T follicular helper cell (primary cell): ENCODE data around the gene SLC5A7.

ENCODE experiments used
- DNase-seq: peaks from one replicate; pipeline ENCODE4 v3.0.0-alpha.2; 2020; ENCODE audit warnings: low read depth
- total RNA-seq, 2 experiments: gene quantifications; one replicate each; lab custom pipeline; 2026; lab: John Stamatoyannopoulos, UW

Gene SLC5A7
- total RNA-seq, result 0 reads per million in 2 experiments

DNA sequence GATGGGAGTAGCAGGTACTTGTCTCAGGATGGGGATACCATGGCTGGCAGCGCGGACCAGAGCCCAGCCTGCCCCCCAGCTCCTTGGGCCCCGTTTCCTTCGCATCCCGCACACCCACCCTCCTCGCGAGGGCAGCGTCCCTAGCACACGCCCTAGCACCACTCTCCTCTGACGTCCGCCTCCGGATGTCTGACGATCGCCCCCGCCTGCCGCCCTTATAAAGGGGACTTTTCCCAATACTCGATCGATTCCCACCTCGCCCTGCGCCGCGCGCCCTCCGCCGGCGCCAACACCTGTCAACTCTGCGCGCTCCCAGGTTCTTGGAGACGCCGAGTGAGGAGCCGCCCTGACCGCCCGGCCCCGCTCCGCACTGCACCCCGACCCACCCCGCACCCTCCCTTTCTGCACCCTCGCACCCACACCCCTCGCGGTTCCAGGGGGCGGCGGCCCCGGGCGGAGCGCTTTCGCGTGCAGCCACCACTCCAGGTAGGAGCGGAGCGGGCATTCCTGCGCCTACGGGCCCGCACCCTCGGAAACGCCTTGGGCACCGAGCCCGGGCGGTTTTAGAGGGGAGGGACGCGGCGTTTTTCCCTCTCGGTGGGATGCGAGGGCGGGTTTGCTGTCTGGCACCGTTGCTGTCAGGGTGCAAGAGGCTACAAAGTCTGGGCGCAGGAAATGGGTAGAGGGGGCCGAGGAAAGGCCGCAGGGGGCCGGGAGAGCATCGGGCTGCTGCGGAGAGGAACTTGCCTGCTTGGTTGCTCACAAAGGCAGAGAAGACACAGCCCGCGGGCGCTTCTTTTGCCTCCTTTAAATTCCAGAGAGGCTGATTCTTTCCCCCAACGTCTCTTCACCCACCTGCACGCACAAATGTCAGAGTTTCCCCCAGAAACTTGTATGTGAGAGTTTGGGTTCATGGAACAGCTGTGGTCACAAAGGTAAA is at the start of gene SLC5A7:
Gene SLC5A7, plus strand, starts transcription at position 247 of the 940 bp plus-strand sequence. CDS start 1,632 bp downstream, outside the sequence.
- no peak for DNase-seq

DNA sequence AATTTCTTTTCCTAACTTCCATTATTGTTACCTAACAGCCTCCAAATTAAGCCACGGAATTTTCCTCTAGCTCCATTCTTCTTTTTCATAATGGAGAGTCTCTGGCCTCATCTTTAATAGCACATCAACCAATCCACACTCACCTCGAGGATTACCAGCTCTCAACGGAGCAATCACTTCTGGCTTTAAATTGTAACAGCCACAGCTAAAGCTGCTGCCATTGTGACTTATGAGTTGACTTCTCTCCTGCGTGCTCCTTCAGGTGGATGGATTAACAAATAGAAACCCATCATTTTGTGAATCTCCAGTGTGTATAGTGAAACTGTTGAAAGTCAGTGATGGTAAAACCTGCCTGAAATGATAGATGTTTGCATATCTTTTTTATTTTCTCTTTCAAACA is 24.9 kb upstream of the SLC5A7 start:
- no peak for DNase-seq

DNA sequence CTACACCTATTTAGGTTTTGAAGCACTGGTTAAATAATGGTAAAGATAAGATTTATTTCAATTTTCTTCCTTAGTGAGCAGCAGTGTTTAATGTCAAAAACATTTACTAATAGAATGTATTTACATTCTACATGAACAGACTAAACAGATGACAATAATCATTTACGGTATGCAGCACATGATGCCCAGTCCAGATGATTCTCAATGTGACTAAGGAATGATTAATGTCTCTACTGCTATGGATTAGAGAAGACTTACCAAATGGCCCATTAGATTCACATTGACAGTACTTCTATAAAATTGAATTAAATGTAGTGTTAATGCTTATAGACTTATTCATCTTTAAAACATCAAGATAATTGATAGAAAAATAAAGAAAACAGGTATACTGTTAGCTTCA is 22.1 kb upstream of the SLC5A7 start:
- DNase-seq, result no peak

DNA sequence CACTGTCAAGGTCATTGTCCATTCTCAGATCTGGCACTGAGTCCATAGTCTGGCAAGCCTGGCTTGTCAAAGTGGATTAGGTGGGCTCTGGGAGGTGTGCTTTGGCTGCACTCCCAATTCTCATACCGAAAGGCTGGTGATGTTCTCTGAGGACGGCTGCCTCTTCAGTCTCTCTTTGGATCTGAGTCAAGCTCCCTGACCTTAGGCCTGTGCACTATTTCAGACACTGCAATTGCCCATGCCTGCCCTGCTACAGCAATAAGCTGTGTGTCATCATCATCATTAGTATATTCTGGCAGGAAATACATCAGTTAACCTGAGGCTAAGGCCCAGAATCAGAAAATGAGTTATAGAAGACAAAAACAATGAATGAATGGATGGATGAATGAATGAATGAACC is 1.6 kb upstream of the SLC5A7 start:
- no peak for DNase-seq

DNA sequence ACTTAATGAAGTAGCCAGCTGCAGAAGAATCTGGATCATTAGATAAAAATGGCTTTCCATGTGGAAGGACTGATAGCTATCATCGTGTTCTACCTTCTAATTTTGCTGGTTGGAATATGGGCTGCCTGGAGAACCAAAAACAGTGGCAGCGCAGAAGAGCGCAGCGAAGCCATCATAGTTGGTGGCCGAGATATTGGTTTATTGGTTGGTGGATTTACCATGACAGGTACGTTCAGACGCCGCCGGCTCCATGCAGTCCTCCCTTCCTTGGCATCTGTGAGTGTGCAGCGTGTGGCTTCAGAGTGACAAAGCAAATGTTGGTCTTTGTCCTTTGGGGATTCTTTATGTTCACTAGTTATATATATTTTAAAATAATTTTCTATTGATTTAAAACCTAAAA is 1.8 kb downstream of the SLC5A7 start:
- DNase-seq, result no peak

DNA sequence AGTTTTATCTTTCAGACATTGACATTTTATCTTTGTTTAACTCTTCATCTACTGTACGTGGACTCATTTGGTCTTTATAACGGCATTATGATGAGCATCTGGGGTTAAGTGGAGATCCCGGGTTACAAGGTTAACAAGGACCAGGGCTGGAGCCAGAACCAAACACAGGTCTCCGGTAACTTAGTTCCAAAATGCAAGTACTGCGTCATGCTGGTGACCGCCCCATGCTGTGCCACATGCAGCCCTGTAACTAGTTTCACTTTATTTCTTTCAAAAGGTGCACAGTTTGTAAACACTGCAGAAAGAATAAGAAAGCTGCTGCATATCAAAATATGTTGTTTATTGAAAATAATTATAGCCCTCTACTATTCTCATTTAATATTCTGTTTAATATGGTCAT is 3.1 kb downstream of the SLC5A7 start:
- DNase-seq, result no peak

DNA sequence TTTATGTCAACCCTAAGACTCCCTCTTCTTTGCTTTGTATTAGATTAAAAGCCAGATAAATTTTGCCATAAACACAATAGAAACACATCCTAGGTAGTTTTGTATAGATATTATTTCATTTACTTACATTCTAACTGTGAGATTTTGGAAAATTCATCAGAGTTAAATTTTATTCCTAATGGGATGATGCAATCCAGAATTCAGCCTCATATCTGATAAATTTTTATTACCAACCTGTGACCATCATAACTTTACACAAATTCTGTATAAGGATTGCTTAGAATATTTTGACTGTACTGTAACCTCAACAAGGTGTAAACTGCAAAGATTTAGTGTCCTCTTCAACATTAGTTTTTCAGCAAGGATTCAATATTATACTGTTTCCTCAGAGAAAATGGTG is 4.4 kb downstream of the SLC5A7 start:
- no peak for DNase-seq

DNA sequence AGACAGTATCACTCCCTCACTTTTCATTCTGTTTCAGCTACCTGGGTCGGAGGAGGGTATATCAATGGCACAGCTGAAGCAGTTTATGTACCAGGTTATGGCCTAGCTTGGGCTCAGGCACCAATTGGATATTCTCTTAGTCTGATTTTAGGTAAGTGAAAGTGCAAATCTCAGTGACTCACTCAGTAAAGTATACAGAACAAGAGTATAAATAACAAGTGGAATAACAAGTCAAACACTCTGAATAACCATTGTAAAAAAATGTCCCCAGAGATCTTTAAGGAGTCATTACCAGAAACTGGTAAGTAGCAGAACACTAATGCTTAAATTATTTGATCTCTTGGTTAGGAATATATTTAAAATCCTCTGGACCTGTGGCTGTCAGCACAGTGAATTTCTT is 5.7 kb downstream of the SLC5A7 start:
- no peak for DNase-seq

DNA sequence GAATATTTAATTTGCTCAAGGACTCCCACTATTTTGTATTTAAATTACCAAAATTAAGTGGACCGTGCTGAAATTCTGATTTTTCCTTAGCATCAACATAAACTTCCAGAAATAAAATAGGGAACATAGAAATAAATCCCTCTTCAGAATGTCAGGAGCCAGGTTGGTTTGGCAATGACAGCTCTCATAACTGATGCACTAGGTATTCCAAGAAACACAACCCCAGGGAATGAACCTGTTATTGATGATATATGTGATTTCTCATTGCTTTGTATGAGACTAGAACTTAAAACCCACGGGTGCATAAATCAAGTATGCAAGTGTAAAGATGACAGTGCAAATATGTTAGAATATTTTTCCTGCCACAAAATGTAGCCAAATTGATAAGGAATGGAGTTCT is 12.8 kb downstream of the SLC5A7 start:
- no peak for DNase-seq

DNA sequence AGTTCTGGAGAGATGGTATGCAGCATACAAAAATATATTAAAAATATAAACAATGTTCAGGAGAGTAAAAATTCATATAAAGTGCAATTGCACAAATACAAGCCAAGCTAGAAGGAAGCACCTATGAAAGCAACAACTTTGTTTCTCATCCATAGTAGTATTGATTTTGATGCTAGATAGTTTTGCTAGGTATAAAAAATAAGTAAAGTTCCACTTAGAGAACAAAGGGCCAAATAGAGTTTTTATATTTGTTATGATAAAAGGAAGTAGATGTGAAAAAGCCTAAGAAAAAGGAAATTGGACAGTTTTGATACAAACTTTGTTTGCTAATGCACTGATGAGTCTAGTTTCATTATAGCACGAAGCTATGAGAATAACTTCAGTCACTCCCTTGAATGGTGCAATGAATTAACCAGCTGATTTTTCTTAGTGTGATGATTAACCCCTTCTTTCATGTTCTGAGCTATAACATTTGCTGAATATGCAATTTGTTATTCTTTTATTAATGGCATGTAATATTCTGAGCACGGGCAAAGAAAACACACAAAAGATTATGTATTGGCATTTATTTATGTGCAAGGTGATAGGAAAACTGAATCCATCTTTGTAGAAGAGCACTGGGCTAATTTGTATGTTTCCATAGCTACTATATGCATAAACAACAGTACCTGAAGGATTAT is 24.7 kb downstream of the SLC5A7 start:
- no peak for DNase-seq

DNA sequence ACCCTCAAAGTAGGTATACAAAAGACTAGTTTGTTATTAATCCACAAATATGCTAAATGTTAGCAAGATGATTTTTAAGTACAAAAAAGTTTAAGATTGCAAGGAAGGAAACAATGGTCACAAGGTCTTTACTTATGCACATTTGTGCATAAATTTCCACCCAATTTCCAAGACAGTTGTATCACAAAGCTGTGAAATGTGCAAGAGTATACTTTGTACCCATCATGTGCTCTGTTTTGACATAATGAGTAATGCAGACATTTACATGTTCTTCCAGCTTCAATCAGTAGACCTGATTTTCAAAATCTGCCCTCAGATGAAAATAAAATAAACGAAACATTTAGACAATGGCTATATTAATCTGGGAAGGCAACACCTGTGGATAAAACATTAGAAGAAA is 27.0 kb downstream of the SLC5A7 start:
- DNase-seq, result no peak

DNA sequence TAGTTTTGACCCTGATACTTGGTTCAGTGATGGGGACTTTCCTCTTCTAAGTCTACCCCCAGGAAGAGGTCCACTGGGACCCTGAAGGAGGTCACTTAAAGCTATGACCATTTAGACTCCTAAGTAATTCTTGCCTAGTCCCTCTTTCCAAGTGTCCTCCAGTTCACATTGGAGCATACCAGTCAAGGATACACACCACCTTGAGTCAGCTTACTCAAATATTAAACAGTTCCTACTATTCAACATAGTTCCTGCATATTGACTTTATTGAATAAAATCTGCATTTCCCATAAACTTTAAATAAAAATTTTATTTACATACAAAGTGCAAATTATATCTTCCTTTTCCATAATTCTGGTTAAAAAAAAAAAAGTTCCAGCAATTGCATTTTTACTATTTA is 36.3 kb downstream of the SLC5A7 start:
- no peak for DNase-seq

DNA sequence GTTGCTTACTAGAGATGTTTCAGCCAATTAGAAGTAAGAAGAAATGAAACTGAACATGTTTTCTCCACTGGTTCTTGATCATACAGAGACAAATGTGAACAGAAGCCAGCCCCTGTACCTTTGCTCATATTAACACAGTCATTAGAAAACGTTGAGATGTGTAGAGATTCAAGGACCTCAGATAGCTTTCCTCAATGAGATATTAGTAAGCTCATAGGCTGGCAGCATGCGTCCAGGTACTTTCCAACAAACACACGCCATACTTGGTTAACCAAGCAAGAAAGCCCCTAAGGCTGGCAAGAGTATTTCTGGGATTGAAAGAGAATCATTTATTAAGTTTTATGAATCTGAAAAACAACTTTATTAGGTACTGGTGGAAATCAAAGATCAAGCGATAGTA is 37.5 kb downstream of the SLC5A7 start:
- no peak for DNase-seq

DNA sequence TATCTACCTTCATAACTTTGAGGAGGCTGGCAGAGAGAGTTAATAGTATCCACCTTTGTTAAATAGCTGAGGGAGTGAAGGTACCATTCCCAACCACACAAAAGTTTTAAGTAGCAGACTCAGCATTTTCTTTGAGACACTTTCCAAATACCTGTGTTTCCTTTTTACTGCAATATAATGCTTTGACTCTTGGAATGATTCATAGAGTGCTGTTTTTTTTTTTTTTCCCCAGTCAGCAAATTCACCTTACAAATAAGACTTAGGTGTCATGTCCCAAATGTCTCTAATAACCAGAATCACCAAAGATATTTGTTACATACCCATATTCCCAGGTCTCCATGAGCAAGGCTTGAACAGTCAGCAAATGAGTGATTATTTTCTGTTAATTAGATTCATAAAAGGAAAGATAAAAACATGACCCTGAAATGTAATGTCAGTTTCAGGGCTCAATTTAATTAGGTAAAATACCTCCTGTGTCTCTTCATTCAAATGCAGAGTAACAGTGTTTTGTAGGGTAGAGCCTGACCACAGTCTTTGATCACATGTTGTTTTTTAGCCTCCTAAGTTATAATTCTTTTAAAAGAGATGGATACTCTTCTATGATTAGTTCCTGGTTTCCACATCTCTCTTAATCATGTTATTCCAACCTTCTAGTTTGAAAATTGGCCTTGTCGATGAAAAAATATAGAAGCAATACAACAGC is 39.9 kb downstream of the SLC5A7 start:
- DNase-seq, result no peak

DNA sequence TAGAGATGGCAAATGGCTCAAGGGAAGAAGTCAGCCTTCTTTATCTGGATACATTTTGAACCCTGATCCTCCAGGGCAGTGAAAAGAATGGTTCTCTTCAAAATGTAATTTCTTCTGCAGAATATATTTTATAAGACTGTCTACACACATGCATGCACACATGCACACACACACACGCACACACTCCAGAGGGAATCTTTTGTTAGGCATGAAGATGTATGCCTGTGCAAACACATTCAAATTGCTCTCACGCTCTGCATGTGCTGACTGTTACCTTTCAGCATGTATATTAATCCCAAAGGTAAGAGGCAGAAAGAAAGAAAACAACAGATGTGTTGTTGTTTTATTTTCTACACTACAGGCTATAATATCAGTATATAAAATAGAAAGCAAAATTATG is 43.2 kb downstream of the SLC5A7 start:
- DNase-seq, result no peak

DNA sequence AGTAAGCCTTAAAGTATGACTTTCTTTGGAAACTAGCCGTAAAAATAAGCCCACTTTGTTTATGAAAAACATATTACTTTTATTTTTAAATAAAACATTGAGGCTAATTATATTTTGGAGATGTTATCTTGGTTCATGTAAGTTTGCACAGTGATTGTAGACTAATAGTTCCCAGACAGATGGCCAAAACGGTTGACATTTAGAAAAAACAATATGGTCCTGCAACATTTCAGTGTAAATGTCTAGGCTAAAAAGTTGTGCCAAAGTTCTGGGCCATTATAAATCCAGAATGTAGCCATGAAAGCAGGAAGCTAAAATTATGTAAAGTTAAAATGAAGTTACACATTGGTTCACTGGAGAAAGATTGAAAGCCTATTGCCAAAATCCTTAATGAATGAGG is 43.6 kb downstream of the SLC5A7 start:
- no peak for DNase-seq

DNA sequence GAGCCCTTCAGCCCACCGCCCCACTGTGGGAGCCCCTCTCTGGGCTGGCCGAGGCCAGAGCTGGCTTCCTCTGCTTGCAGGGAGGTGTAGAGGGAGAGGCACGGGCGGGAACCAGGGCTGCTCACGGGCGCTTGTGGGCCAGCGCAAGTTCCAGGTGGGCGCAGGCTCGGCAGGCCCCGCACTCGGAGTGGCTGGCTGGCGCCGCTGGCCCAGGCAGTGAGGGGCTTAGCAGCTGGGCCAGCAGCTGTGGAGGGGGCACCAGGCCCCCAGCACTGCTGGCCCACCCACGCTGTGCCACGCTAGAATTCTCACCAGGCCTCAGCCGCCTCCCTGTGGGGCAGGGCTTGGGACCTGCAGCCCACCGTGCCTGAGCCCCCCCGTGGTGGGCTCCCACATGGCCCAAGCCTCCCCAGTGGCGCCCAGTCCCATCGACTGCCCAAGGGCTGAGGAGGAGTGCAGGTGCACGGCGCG is 45.2 kb downstream of the SLC5A7 start:
- DNase-seq, result no peak

DNA sequence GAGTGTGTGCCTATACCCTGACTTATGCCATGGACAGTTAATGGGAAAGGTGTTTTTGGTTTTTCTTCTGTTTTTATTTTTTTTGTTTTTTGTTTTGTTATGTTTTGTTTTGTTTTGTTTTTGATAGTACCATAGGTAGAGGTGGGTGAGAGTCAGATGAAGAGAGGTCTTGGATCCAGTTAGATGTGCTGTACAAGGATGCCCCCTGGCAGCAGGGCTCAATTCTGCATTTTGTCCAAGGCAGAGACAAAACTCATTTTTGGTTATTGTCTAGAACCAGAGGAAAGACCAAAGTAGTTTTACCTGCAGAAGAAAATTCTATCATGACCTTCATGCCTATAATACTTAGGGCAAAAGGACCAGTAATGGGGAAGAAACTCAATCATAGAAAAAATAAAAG is 48.5 kb downstream of the SLC5A7 start:
- no peak for DNase-seq

DNA sequence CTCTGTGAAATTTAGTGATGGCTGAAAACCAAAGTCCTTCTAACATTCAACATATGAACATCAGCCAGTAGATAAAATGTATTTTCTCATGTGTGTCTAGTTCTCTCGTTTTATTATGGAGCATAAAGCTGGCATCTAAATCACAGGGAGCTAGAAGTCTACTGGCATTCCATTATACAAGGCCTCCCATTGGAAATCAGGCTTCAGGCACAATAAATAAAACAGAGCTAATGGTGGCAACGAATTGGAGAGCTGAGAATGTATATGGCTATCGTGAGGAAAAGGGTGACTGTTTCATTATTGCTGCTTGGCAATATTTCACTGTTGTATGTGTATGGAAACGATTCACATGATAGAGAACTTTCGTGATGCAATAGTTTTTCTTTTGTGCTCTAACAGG is 62.4 kb downstream of the SLC5A7 start:
- no peak for DNase-seq

DNA sequence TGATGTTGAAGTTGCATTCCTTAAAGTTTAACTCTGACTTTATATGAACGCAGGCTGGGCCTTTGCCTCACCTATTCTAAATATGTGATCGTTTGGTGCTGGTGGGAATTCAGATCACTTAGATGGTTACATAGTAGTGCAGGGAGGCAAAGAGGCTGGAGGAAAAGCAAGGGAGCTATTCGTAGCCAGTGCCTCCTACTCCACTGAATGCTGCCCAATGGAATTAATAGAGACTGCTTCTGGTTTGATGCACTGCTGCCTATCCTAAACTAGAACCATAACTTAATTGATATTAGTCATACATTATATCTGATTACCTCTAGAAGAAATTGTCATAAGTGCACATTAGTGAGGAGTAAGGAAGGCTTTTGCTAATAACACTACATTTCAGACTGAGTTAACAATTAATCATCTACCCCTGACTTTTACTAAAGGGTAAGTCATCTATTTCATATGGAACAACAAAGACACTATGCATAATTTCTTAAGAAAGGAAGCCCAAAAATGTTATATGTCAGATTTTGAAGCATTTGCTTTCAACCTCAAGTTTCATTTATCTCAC is 72.3 kb downstream of the SLC5A7 start:
- DNase-seq, result no peak

DNA sequence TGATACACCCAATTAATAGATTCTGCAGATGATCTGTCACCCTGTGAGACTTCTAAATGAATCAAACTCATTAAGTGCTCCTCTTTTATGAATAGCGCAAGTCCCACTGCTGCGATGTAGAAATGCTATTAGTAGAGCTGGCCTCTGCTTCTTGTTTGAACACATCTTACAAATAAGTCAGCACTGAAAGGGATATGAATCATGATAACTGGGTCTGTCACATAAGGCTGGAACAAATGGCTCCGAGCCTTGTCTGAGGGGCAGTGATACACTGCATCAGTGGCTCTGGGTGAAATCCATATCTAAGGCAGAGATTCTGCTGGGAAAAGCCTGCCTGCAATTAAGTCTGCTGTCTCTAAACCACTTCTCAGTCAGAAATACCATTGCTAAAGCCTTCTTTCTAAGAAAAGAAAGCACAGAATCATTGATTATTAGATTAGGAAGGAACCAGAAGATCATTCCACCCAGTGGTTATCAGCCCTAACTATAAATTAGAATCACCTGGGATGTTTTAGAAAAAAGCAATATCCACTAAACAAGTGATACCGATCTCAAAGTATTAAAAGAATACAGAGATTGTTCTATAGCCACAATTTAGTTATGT is 75.2 kb downstream of the SLC5A7 start:
- no peak for DNase-seq
